PFSK-1 (cell line): Measurements from ENCODE around the gene CXCL16.

Source experiments
- FOXP2 ChIP-seq: optimal IDR thresholded peaks from 2 replicates; pipeline ENCODE3; 2011; ENCODE audit warnings: borderline replicate concordance, control low read depth, inconsistent platforms; ENCODE audit not compliant: insufficient read depth; ENCODE audit errors: extremely low read length, extremely low read depth
- POLR2AphosphoS5 ChIP-seq: IDR thresholded peaks from 2 replicates; pipeline ENCODE4 v1.6.1; 2012; ENCODE audit warnings: low read depth, mild to moderate bottlenecking, control low read depth, low read length, moderate library complexity
- SIN3A ChIP-seq: IDR thresholded peaks from 2 replicates; pipeline ENCODE4 v1.6.1; 2012; ENCODE audit warnings: mild to moderate bottlenecking, low read length, moderate library complexity, borderline replicate concordance; ENCODE audit not compliant: insufficient read depth
- TAF1 ChIP-seq: IDR thresholded peaks from 2 replicates; pipeline ENCODE4 v1.6.1; 2012; ENCODE audit warnings: low read length, control low read depth, borderline replicate concordance; ENCODE audit not compliant: insufficient read depth
- TF ChIP-seq, protein P1 (sequence below), 2 experiments: IDR thresholded peaks; 2 replicates each; pipeline versions ENCODE4 v1.6.1 to v1.8.0; 2011 to 2012; ENCODE audit warnings: low read depth in 2 of 2, low read length in 2 of 2, control low read depth in 1 of 2, inconsistent platforms in 1 of 2, mild to moderate bottlenecking in 1 of 2, moderate library complexity in 1 of 2; ENCODE audit not compliant: insufficient read depth in 1 of 2

Gene CXCL16

DNA sequence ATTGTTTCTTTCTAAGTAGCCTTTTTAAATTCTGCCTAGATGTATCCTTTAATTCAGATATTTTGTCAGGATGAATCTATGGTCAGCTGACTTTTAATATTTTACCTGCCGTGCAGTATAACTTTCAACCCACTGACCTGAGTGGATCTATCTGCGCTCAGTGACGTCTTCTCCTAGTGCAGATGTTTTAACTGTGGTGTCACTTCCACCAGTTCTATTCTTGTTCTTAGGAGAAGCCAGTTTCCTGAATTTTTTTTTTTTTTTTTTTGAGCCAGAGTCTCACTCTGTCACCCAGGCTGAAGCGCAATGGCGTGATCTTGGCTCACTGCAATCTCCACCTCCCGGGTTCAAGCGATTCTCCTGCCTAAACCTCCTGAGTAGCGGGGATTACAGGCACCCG is 27.0 kb upstream of the CXCL16 start:
- TF ChIP-seq FOXP2 (no peak), POLR2AphosphoS5 (no peak), SIN3A (no peak), TAF1 (no peak)
- TF ChIP-seq, protein P1, sequence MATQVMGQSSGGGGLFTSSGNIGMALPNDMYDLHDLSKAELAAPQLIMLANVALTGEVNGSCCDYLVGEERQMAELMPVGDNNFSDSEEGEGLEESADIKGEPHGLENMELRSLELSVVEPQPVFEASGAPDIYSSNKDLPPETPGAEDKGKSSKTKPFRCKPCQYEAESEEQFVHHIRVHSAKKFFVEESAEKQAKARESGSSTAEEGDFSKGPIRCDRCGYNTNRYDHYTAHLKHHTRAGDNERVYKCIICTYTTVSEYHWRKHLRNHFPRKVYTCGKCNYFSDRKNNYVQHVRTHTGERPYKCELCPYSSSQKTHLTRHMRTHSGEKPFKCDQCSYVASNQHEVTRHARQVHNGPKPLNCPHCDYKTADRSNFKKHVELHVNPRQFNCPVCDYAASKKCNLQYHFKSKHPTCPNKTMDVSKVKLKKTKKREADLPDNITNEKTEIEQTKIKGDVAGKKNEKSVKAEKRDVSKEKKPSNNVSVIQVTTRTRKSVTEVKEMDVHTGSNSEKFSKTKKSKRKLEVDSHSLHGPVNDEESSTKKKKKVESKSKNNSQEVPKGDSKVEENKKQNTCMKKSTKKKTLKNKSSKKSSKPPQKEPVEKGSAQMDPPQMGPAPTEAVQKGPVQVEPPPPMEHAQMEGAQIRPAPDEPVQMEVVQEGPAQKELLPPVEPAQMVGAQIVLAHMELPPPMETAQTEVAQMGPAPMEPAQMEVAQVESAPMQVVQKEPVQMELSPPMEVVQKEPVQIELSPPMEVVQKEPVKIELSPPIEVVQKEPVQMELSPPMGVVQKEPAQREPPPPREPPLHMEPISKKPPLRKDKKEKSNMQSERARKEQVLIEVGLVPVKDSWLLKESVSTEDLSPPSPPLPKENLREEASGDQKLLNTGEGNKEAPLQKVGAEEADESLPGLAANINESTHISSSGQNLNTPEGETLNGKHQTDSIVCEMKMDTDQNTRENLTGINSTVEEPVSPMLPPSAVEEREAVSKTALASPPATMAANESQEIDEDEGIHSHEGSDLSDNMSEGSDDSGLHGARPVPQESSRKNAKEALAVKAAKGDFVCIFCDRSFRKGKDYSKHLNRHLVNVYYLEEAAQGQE (IDR thresholded peaks at IDR 0.05; ENCODE audit: insufficient read depth in 1 of 2, low read depth in 2 of 2, low read length in 2 of 2): no peak

DNA sequence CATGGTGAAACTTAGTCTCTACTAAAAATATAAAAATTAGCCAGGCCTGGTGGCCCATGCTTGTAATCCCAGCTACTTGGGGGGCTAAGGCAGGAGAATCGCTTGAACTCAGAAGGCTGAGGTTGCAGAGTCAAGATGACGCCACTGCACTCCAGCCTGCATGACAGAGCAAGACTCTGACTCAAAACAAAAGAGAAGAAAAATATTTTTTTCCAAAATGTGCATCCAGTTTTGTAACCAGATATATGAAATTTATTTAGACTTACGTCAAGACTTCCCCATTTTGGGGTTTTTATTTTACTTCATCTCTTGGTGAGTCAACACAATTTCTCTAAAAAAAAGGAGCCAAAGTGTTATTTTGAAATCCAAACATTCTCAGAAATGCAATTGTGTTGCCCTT is 26.5 kb upstream of the CXCL16 start:
- TF ChIP-seq SIN3A (no peak), FOXP2 (no peak), POLR2AphosphoS5 (no peak), TAF1 (no peak)
- TF ChIP-seq, protein P1 (IDR thresholded peaks at IDR 0.05; ENCODE audit: insufficient read depth in 1 of 2, low read depth in 2 of 2, low read length in 2 of 2): no peak

DNA sequence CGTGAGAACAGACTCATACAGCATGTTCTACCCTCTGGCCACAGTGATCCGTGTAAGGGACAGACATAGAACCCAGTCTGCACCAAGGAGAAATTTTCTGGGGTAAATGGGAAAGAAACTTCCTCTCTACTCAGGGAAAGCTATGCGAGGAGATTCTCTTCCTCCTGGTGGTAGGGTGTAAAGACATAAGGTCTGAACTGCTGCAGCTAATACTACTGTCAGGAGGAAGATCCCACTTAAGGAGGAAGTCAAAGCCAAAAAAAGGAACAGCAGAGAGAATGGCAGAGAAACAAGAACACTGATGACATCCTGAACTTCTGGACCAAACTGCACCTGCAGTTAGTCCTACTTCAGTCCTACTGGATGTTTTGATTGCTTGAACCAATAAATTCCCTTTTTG is 24.9 kb upstream of the CXCL16 start:
- TF ChIP-seq, protein P1 (IDR thresholded peaks at IDR 0.05; ENCODE audit: insufficient read depth in 1 of 2, low read depth in 2 of 2, low read length in 2 of 2): no peak
- TF ChIP-seq SIN3A (no peak), FOXP2 (no peak), POLR2AphosphoS5 (no peak), TAF1 (no peak)

DNA sequence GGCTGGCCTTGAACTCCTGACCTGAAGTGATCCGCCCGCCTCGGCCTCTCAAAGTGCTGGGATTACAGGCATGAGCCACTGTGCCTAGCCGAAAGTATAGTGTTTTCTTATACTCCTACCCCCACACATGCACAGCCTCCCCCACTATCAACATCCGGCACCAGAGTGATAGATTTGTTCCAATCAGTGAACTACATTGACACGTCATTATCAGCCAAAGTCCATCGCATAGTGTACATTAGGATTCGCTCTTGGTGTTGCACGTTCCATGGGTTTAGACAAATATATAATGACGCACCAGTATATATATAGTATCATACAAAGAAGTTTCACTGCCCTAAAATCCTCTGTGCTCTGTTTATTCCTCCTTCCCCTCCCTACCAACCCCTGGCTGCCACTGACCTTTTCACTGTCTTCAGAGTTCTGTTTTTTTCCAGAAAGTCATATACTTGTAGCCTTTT is 20.1 kb upstream of the CXCL16 start:
- TF ChIP-seq FOXP2 (no peak), POLR2AphosphoS5 (no peak), TAF1 (no peak), SIN3A (no peak)
- TF ChIP-seq, protein P1 (IDR thresholded peaks at IDR 0.05; ENCODE audit: insufficient read depth in 1 of 2, low read depth in 2 of 2, low read length in 2 of 2): no peak

DNA sequence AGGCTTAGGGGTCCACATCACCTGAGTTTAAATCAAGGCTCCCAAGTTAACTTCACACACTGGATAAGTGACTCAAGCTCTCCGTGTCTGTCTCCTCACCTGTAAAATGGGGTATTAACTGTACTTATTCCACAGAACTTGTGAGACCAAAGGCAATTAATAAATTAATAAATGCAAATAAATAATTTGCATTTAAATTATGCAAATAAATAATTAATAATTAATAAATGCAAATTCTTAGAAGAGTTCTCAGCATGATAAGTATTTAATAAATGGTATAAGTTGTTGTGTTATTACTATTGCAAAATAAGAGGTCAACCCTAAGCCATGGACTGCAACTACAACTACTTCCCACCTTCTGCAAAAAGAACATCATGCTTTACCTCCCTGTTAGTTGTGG is 13.7 kb upstream of the CXCL16 start:
- TF ChIP-seq POLR2AphosphoS5: no peak
- no peak for TF ChIP-seq TAF1
- TF ChIP-seq SIN3A: no peak
- TF ChIP-seq, protein P1 (IDR thresholded peaks at IDR 0.05; ENCODE audit: insufficient read depth in 1 of 2, low read depth in 2 of 2, low read length in 2 of 2): no peak
- TF ChIP-seq FOXP2: no peak
